GM12878 (cell line): ENCODE data around the gene NR1H4. TPM values are rescaled to one million over a fixed set of nuclear protein-coding genes. Genes with fewer than 3 reads are reported as not detected.

Experiments used
- ATAC-seq: fragments of 200-7000 bp; cut with Tn5 transposase; 3 replicates; pipeline ENCODE4 v1.9.1; 2020; ENCODE audit warnings: mild to moderate bottlenecking, moderate library complexity
- BruUV-seq: library from RNA; stranded (reverse); fragments of 400-500 nt; replicated peaks from 2 replicates; lab custom pipeline; 2021; lab: Mats Ljungman, UMichigan
- CTCF ChIA-PET: fragments of 300-600 bp; sonication (Branson Sonifier 250); formaldehyde crosslinking; extraction: SDS; loops from one replicate; lab custom pipeline; 2021; ENCODE audit warnings: inconsistent platforms; lab: Yijun Ruan, JAX
- POLR2A ChIA-PET: fragments of 350-600 bp; formaldehyde crosslinking; extraction: SDS; loops from one replicate; lab custom pipeline; 2021; ENCODE audit warnings: inconsistent platforms; lab: Charles Lee
- RAD21 ChIA-PET: fragments of 300-600 bp; sonication (Branson Sonifier 250); formaldehyde crosslinking; loops from one replicate; lab custom pipeline; 2023; ENCODE audit warnings: antibody characterized with exemption; ENCODE audit not compliant: unreplicated experiment; lab: Charles Lee
- SMC1A ChIA-PET: fragments of 300-600 bp; sonication (Branson Sonifier 250); formaldehyde crosslinking; loops from one replicate; lab custom pipeline; 2023; ENCODE audit not compliant: unreplicated experiment, uncharacterized antibody; lab: Charles Lee
- DNase-seq: peaks from one replicate; pipeline ENCODE4 v3.0.0-alpha.2; 2011; ENCODE audit warnings: low read depth, low spot score
- FAIRE-seq: peaks from 3 replicates; lab custom pipeline; 2011; peaks lifted over from hg19 to GRCh38; lab: Jason Lieb, UNC
- H2AFZ ChIP-seq: 2 replicates; pipeline ENCODE4 v1.6.0; 2011; ENCODE audit warnings: low read depth, low read length, control low read depth; ENCODE audit not compliant: control insufficient read depth
- H3K27ac ChIP-seq: 2 replicates; pipeline ENCODE4 v1.5.1; 2011; ENCODE audit warnings: control low read depth; ENCODE audit not compliant: control insufficient read depth, insufficient read depth
- H3K27me3 ChIP-seq, 2 experiments: replicated peaks in 1 of 2; 2 replicates each; pipeline versions ENCODE4 v1.6.0 to v1.6.1; 2011; ENCODE audit warnings: low read length in 1 of 2; ENCODE audit not compliant: control insufficient read depth in 2 of 2, insufficient read depth in 2 of 2
- H3K36me3 ChIP-seq, 2 experiments: 2 replicates each; pipeline ENCODE4 v1.5.1; 2011; ENCODE audit warnings: low read length in 1 of 2; ENCODE audit not compliant: control insufficient read depth in 2 of 2, insufficient read depth in 2 of 2
- H3K4me1 ChIP-seq: 2 replicates; pipeline ENCODE4 v1.6.1; 2011; ENCODE audit warnings: mild to moderate bottlenecking, low read length, moderate library complexity, mixed read lengths; ENCODE audit not compliant: control insufficient read depth, insufficient read depth
- H3K4me2 ChIP-seq: 2 replicates; pipeline ENCODE4 v1.6.0; 2011; ENCODE audit warnings: control low read depth; ENCODE audit not compliant: control insufficient read depth, insufficient read depth
- H3K4me3 ChIP-seq: fragments of 200-600 bp; sonication (generic); 2 replicates; pipeline ENCODE4 v1.5.1; 2016
- H3K79me2 ChIP-seq: 2 replicates; pipeline ENCODE4 v1.6.0; 2011; ENCODE audit warnings: low read length; ENCODE audit not compliant: control insufficient read depth, insufficient read depth
- H3K9ac ChIP-seq: 2 replicates; pipeline ENCODE4 v1.8.0; 2011; ENCODE audit warnings: low read length, control low read depth, mixed read lengths; ENCODE audit not compliant: control insufficient read depth, insufficient read depth
- H3K9me3 ChIP-seq: replicated peaks from 3 replicates; pipeline ENCODE4 v1.5.1; 2011; ENCODE audit warnings: mild to moderate bottlenecking, low read length; ENCODE audit not compliant: control insufficient read depth, insufficient read depth
- H4K20me1 ChIP-seq: 2 replicates; pipeline ENCODE4 v1.6.0; 2011; ENCODE audit not compliant: control insufficient read depth, insufficient read depth
- HCFC1 ChIP-seq: fragments of 150-350 bp; IDR thresholded peaks from 2 replicates; pipeline ENCODE4 v1.6.1; 2014; ENCODE audit warnings: low read length
- STAT3 ChIP-seq: IDR thresholded peaks from 2 replicates; pipeline ENCODE4 v1.6.1; 2011; ENCODE audit warnings: low read depth, low read length, improper control_type of control experiment
- ZBED1 ChIP-seq: IDR thresholded peaks from 2 replicates; pipeline ENCODE4 v1.6.1; 2016; ENCODE audit warnings: borderline replicate concordance
- WGBS: methylation state at CpG from one replicate; pipeline ENCODE4 v1.1.6; 2016; ENCODE audit warnings: low lambda C conversion rate; ENCODE audit not compliant: insufficient replicate concordance, insufficient coverage; ENCODE audit errors: missing lambda C conversion rate; 5-methylcytosine and 5-hydroxymethylcytosine counted together
- in situ Hi-C: fragments of 300-500 bp; cut with MboI; formaldehyde crosslinking; loops from 9 replicates; pipeline ENCODE4 v1.14.3; 2018; ENCODE audit warnings: mixed read lengths
- intact Hi-C: fragments of 100-400 bp; cut with micrococcal nuclease; formaldehyde crosslinking; loops from one replicate; pipeline ENCODE4 v1.14.2; 2022; ENCODE audit not compliant: unreplicated experiment
- polyA plus RNA-seq, 11 experiments: library from polyadenylated mRNA; depleted of rRNA in 4 of 11; unstranded in 6 of 11; stranded (reverse) in 5 of 11; fragments of >200 nt; fragmentation: Nextera tagmentation in 4 of 11; fragmentation: Illumina TruSeq in 1 of 11; extraction: Ambion mirVana in 4 of 11; extraction: Trizol in 1 of 11; gene quantifications; 1 replicate in 1 of 11; 2 replicates in 10 of 11; pipeline versions ENCODE4 v1.2.1 to v1.2.3, GENCODE V29; 2011 to 2016; ENCODE audit warnings: inconsistent platforms in 2 of 11, missing spikeins in 2 of 11, low read depth in 1 of 11
- total RNA-seq, 4 experiments: library from RNA; depleted of rRNA in 3 of 4; stranded (reverse); fragments of >200 nt in 3 of 4; fragmentation: Illumina TruSeq in 1 of 4; extraction: Trizol in 1 of 4; gene quantifications; 2 replicates each; pipeline versions ENCODE4 v1.2.1 to v1.2.3, GENCODE V29; 2013 to 2021
- TF ChIP-seq, protein P1 (sequence below): fragments of 150-350 bp; IDR thresholded peaks from 2 replicates; pipeline ENCODE4 v1.6.1; 2016; ENCODE audit warnings: low read depth, low read length

The NR1H4 gene
- total and polyA plus RNA-seq, 10 of the 15 experiments (the other 5 are each of a cell fraction or from before 2014, with no cell fraction given), result 0.04 TPM; not detected in 9

DNA sequence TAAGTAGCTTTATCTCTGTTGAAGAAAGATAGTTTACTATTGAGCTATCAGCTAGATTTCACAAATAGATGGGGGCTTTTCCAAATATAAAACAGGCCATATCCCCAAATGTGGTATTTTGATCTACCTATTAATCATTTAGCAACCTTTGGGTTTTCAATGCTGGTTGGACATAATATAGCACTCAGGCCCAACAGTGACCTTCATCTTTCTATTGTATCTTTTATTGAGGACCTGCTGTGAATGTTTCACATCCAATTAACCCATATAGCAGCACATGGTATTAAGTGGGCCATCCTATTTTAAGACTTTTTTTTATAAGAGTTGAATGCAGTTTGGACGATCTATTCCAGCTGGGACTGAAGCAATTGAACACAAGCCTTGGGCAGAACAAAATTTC lies 10.0 kb upstream of the NR1H4 start:
- Histone ChIP-seq H3K4me1 (no peaks in the 10 kb centered on the region), H3K27ac (no peak overlapping the region), H3K36me3 (no peaks in the 10 kb centered on the region), H3K27me3 (no peaks in the 10 kb centered on the region), H4K20me1 (no peaks in the 10 kb centered on the region), H3K4me2 (no peak overlapping the region), H3K9me3 (no peaks in the 10 kb centered on the region), H2AFZ (no peak overlapping the region), H3K79me2 (no peaks in the 10 kb centered on the region), H3K9ac (no peak overlapping the region), H3K4me3 (no peak overlapping the region)
- ChIA-PET RAD21 (no interaction called here), CTCF (no interaction called here), SMC1A (interaction anchor here (0.5 to 1.1 kb wide), 2 partner anchors 47 to 187 kb away, joined by 3 read pairs; no protein-coding TSS in a partner anchor), POLR2A (no interaction called here)
- no peak for TF ChIP-seq HCFC1
- TF ChIP-seq STAT3, result no peak
- no TSS peak for BruUV-seq
- DNase-seq, result no peak
- WGBS, result 41% methylated on average over 1 of the region's 1 CpG
- in situ Hi-C loops (no loop called here), intact Hi-C loops (no loop called here)
- no peak for ATAC-seq
- FAIRE-seq, result no peak

- WGBS, result 0% methylated on average over 1 of the region's 1 CpG
- Histone ChIP-seq H3K27ac (no peak overlapping the region), H3K9me3 (no peaks in the 10 kb centered on the region), H4K20me1 (no peaks in the 10 kb centered on the region), H3K79me2 (no peaks in the 10 kb centered on the region), H2AFZ (no peak overlapping the region), H3K27me3 (no peaks in the 10 kb centered on the region), H3K4me1 (no peaks in the 10 kb centered on the region), H3K4me2 (no peak overlapping the region), H3K36me3 (no peaks in the 10 kb centered on the region), H3K4me3 (no peak overlapping the region), H3K9ac (no peak overlapping the region)
- ChIA-PET CTCF (no interaction called here), RAD21 (no interaction called here), SMC1A (interaction anchor here (1.0 kb wide), 1 partner anchor 12 kb away, joined by 3 read pairs; no protein-coding TSS in a partner anchor), POLR2A (no interaction called here)
- no peak for FAIRE-seq
- no TSS peak for BruUV-seq
- TF ChIP-seq ZBED1, result no peak
- TF ChIP-seq, protein P1, sequence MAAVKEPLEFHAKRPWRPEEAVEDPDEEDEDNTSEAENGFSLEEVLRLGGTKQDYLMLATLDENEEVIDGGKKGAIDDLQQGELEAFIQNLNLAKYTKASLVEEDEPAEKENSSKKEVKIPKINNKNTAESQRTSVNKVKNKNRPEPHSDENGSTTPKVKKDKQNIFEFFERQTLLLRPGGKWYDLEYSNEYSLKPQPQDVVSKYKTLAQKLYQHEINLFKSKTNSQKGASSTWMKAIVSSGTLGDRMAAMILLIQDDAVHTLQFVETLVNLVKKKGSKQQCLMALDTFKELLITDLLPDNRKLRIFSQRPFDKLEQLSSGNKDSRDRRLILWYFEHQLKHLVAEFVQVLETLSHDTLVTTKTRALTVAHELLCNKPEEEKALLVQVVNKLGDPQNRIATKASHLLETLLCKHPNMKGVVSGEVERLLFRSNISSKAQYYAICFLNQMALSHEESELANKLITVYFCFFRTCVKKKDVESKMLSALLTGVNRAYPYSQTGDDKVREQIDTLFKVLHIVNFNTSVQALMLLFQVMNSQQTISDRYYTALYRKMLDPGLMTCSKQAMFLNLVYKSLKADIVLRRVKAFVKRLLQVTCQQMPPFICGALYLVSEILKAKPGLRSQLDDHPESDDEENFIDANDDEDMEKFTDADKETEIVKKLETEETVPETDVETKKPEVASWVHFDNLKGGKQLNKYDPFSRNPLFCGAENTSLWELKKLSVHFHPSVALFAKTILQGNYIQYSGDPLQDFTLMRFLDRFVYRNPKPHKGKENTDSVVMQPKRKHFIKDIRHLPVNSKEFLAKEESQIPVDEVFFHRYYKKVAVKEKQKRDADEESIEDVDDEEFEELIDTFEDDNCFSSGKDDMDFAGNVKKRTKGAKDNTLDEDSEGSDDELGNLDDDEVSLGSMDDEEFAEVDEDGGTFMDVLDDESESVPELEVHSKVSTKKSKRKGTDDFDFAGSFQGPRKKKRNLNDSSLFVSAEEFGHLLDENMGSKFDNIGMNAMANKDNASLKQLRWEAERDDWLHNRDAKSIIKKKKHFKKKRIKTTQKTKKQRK, result no peak
- DNase-seq, result no peak
- intact Hi-C loops, result no loop called here
- ATAC-seq, result no peak
- in situ Hi-C loops, result no loop called here
These were observed 9.1 kb upstream of the NR1H4 start for GRCh38 chr12:100464529-100464928.
